ENCODE results near the gene REXO1. TPM values are rescaled to one million over a fixed set of nuclear protein-coding genes. Genes with fewer than 3 reads are reported as not detected.

Gene REXO1
- polyA plus RNA-seq, 1 donor: 24.2 TPM

GRCh38 chr19:1766800-1767352, 81.4 kb downstream of the REXO1 start:
- DNase-seq: no peak

GRCh38 chr19:1765904-1766799, 82.1 kb downstream of the REXO1 start:
- DNase-seq: no peak

Other genes starting within 250 kb of the REXO1 start
- gene UQCR11, start 243.0 kb downstream of the REXO1 start, polyA plus RNA-seq (ENCODE audit: insufficient read length): 137 TPM
- 145 TPM for gene TCF3, start 195.9 kb downstream of the REXO1 start, polyA plus RNA-seq (ENCODE audit: insufficient read length)
- gene ONECUT3, start 95.0 kb downstream of the REXO1 start, polyA plus RNA-seq (ENCODE audit: insufficient read length): not detected
- 1.1 TPM for gene ATP8B3, start 36.2 kb downstream of the REXO1 start, polyA plus RNA-seq (ENCODE audit: insufficient read length)
- gene KLF16, start 15.1 kb upstream of the REXO1 start, polyA plus RNA-seq (ENCODE audit: insufficient read length): 13.6 TPM
- 64.8 TPM for gene ABHD17A, start 37.0 kb upstream of the REXO1 start, polyA plus RNA-seq (ENCODE audit: insufficient read length)
- gene ADAT3, start 56.9 kb upstream of the REXO1 start, polyA plus RNA-seq (ENCODE audit: insufficient read length): 2.8 TPM
- 32.5 TPM for gene SCAMP4, start 56.9 kb upstream of the REXO1 start, polyA plus RNA-seq (ENCODE audit: insufficient read length)
- 42.8 TPM for gene CSNK1G2, start 92.7 kb upstream of the REXO1 start, polyA plus RNA-seq (ENCODE audit: insufficient read length)
- gene BTBD2, start 167.2 kb upstream of the REXO1 start, polyA plus RNA-seq (ENCODE audit: insufficient read length): 83.9 TPM
- 116 TPM for gene MKNK2, start 202.8 kb upstream of the REXO1 start, polyA plus RNA-seq (ENCODE audit: insufficient read length)
- 18.3 TPM for gene MOB3A, start 247.8 kb upstream of the REXO1 start, polyA plus RNA-seq (ENCODE audit: insufficient read length)
- 2.9 TPM for gene IZUMO4, start 248.4 kb upstream of the REXO1 start, polyA plus RNA-seq (ENCODE audit: insufficient read length)

Data from hindlimb muscle (tissue), 1 donor.